GM12892 (cell line): ENCODE measurements around the gene KLHDC2.
"Not testable (repeated sequence)": the region's sequence is repeated elsewhere in the genome, so short reads cannot be mapped to it uniquely, and the experiment has no call there.

Source experiments
- DNase-seq: peaks from one replicate; pipeline ENCODE4 v3.0.0; 2011; ENCODE audit not compliant: insufficient read length
- FAIRE-seq: peaks from 2 replicates; lab custom pipeline; 2011; peaks lifted over from hg19 to GRCh38; lab: Jason Lieb, UNC
- POLR2A ChIP-seq: IDR thresholded peaks from 2 replicates; pipeline ENCODE4 v1.6.1; 2011; ENCODE audit warnings: low read depth, low read length, control low read depth
- POLR2AphosphoS5 ChIP-seq: IDR thresholded peaks from 2 replicates; pipeline ENCODE4 v1.6.1; 2011; ENCODE audit warnings: low read depth, low read length, control low read depth
- TAF1 ChIP-seq: IDR thresholded peaks from 2 replicates; pipeline ENCODE4 v1.6.1; 2011; ENCODE audit warnings: low read depth, mild to moderate bottlenecking, control low read depth, low read length, borderline replicate concordance

Gene KLHDC2

DNA sequence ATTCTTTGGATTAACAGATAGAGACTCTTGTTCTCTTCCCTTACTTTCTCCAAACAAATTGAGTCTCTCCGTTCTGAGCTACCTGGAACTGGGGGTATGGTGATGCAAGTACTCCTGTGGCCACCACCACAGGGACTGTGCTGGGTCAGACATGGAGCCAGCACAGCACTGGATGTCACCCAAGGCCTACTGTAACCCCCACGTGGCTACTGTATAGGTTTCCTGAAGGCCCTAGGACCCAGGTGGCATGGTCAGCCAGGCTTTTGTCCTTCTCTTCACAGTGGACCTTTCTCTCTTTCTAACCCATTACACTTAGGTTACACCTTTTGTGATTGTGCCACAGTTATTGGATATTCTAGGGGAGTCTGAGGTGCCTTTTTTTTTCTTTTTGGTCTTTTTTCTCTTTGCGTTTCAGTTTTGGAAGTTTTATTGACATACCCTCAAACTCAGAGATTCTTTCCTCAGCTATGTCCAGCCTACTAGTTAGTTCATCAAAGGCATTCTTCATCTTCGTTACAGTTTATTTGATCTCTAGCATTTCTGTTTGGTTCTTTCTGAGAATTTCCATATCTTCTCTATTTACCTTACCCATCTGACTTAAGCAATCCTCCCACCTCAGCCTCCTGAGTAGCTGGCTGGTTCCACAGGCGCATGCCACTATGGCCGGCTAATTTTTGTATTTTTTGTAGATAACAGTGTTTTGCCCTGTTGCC lies 6.0 kb upstream of the KLHDC2 start:
- DNase-seq (no peak), FAIRE-seq (no peak)
- TF ChIP-seq TAF1 = no peak
- TF ChIP-seq POLR2A = no peak

DNA sequence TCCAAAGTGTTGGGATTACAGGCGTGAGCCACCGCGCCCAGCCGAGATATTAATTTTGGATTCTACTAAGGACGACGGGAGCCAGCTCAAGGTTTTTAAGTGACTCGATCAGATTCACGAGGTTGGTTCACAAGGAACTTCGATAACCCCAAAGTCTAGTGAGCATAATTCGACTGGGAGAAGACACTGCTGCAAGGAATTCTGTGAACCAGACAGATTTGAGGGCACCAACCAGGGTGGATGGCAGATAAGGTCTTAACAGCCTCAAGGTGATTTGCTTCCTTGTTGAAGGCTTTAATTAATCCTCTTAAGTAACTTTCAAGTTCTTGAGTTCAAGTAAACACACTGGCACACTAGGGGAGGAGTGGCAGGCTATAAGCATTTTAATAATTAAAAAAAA lies 1.1 kb upstream of the KLHDC2 start:
- TF ChIP-seq POLR2AphosphoS5 = no peak
- no peak for TF ChIP-seq POLR2A
- no peak for TF ChIP-seq TAF1
- no peak for FAIRE-seq
- no peak for DNase-seq

DNA sequence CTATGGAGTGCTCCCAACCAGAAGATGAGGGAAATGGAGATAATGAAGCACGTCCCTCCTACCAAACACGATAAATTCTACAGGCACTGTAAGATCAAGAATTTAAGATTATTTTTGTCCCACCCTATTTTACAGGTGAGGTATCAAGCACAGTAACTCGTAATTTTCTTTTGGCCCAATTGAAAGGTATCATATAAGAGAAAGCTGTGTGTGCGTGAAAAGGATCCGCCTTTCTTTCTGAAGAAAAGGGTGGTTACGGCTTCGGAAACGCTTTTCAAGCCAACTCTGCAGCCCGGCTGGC lies 733 bp upstream of the KLHDC2 start:
- FAIRE-seq = no peak
- no peak for DNase-seq
- TF ChIP-seq POLR2A (no peak), POLR2AphosphoS5 (no peak), TAF1 (no peak)

DNA sequence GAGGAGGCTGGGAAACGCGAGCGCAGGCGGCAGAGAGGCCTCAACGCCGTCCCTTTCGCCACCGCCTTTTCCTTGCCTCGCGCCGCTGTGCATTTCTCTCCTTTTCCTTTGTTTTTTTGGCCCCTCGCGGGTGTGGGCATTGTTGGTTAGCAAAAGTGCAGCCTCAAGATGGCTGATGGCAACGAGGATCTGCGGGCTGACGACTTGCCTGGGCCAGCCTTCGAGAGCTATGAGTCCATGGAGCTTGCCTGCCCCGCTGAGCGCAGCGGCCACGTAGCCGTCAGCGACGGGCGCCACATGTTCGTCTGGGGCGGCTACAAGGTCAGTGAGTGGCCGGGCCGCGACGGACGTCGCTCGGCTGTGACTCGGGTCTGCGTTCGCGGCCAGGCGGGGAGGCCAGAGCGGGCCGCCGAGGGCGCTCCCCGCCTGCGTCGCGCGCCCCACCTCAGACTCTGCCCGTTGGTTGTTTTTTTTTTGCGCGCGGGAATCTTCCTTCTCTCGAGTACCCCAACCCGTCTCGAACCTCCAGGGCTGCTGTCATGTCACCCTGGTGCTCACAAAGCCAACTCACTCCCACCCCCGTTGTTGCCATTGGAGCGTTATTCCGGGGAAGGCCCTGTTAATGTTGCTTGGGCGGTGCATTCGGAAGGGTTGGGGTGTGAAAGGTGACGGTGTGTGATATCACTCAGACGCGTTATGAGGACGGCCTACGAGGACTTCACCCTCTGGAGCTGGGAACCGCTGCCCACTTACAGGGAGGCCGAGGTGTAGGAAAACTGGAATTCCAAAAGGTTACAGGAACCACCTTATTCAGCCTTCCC lies 558 bp downstream of the KLHDC2 start:
- DNase-seq = peak; percentile 30
- TF ChIP-seq TAF1 = no peak
- TF ChIP-seq POLR2AphosphoS5 = no peak
- no peak for TF ChIP-seq POLR2A
- FAIRE-seq = peak; percentile 91

DNA sequence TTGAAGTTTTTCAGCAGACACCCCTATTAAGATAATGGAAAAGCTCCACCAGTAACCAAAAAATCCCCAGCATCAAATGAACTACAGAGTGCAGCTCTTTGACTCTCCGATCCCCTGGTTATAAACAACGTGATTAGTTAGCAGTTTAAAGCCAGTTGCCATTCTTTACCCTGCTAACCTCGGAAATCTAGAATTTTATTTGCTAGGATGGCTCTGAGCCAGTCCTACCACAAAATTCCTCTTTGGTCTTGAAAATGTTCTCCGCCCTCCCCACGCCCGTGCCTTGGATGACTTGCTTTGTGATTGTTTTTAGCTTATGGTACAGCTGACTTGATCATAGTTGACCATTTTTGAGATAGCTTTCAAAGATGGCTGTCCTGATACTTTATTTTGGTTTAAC lies 1.2 kb downstream of the KLHDC2 start:
- FAIRE-seq (no peak), DNase-seq (no peak)
- TF ChIP-seq POLR2A (no peak), TAF1 (no peak), POLR2AphosphoS5 (no peak)

DNA sequence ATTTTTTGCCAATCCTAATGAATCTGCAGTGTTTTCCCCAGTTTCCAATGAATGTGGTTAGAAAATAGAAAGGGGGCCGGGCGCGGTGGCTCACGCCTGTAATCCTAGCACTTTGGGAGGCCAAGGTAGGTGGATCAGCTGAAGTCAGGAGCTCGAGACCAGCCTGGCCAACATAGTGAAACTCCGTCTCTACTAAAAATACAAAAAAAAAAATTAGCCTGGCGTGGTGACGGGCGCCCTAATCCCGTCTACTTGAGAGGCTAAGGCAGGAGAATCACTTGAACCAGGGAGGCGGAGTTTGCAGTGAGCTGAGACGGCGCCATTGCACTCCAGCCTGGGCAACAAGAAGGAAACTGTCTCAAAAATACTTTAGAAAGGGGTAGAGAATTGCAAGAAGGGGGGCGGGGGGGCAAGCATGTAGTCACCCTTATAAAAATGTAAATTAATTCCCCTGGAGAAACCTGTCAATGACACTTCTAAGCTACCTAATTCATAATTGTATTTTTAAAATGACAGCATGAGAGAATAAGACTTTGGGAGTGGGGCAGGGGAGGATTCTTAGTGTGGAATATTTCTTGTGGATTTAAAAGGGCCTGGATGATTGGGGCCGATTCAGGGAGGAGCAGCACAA lies 1.7 kb downstream of the KLHDC2 start:
- TF ChIP-seq POLR2A (no peak), POLR2AphosphoS5 (no peak), TAF1 (no peak)
- FAIRE-seq (no peak), DNase-seq (no peak)

DNA sequence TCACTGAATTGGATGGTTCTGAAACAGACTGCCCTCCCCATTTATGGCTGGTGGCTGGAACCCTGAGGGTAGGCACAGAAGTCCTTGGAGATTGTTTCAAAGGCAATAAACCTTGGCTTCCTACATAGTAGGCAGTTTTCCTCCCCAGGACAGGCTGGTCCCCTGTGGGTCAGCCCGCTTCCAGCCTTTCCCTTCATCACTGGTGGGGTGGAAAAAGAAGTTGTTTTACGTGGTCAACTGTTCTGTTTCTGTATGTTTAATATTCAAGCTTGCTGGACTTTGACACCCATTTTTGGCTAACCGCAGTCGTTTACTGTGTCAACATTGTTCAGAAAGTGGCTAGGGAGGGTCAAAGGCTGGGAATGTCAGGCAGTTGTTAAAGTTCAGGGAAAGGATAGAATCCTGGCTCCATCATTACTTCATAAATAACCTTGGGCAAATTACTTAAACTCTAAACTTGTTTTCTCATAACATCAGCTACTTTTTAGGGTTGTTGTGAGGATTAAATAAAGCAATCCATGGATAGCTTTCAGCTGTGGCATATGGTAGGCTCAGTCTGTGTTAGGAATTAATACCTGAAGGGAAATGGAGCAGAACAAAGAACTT lies 2.4 kb downstream of the KLHDC2 start:
- TF ChIP-seq POLR2AphosphoS5 (no peak), POLR2A (no peak), TAF1 (no peak)
- FAIRE-seq (no peak), DNase-seq (no peak)

DNA sequence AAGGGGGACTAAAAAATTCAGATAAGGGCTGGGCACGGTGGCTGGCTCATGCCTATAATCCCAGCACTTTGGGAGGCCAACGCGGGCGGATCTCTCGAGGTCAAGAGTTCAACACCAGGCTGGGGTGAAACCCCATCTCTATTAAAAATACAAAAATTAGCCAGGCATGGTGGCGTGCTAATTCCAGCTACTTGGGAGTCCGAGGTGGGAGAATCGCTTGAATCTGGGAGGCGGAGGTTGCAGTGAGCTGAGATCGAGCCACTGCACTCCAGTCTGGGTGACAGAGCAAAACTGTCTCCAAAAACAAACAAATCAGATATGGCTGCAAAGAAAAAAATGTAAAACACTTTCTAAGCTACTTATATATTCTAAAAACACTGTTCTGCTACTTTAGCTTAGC lies 3.7 kb downstream of the KLHDC2 start:
- DNase-seq, FAIRE-seq: not testable (repeated sequence)

DNA sequence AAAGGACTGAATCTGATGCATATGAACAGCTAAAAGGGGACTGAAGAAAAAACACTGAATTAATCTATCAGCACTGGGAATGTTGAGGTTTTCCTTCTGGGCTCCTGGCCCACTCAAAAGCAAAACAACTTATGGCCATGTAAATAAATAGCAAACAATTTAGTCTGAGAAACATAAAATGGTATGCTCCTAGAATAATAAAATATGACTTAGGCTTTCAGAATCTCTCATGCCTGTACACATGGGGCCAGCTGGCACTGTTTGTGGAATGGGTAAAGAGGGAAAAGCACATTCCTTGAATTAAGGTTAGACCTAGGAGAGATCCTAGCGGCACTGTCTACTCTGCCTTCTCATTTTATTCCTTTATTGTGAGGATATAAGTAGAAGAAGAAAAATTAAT lies 6.2 kb downstream of the KLHDC2 start:
- FAIRE-seq = no peak
- DNase-seq = no peak
- TF ChIP-seq POLR2A = no peak
- TF ChIP-seq TAF1 = no peak
- TF ChIP-seq POLR2AphosphoS5 = no peak

DNA sequence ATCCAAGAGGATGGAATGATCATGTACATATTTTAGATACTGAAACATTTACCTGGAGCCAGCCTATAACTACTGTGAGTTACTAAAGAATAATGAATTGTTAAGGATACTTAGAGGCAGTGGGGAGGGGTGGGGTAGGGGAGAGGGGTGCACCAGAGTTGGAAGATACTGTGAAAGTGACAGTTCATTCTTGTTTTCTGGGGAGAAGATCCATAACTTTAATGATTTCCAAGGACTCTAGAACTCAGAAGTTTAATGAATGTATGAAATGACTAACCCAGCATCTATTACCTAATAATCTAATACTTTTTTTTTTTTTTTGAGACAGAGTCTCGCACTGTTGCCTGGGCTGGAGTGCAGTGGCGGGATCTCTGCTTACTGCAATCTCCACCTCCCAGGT lies 10.5 kb downstream of the KLHDC2 start:
- FAIRE-seq = no peak
- TF ChIP-seq POLR2AphosphoS5 (no peak), POLR2A (no peak), TAF1 (no peak)
- DNase-seq = no peak

DNA sequence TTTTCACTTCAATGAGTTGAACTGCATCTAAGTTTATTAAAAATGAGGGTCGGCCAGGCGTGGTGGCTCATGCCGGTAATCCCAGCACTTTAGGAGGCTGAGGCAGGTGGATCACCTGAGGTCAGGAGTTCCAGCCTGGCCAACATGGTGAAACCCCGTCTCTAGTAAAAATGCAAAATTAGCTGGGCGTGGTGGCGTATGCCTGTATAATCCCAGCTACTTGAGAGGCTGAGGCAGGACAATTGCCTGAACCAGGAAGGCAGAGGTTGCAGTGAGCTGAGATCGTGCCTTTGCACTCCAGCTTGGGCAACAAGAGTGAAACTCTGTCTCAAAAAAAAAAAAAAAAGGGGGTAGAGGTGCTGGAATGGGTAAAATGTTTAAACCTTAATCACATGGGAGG lies 13.1 kb downstream of the KLHDC2 start:
- not testable (repeated sequence) for FAIRE-seq, DNase-seq

DNA sequence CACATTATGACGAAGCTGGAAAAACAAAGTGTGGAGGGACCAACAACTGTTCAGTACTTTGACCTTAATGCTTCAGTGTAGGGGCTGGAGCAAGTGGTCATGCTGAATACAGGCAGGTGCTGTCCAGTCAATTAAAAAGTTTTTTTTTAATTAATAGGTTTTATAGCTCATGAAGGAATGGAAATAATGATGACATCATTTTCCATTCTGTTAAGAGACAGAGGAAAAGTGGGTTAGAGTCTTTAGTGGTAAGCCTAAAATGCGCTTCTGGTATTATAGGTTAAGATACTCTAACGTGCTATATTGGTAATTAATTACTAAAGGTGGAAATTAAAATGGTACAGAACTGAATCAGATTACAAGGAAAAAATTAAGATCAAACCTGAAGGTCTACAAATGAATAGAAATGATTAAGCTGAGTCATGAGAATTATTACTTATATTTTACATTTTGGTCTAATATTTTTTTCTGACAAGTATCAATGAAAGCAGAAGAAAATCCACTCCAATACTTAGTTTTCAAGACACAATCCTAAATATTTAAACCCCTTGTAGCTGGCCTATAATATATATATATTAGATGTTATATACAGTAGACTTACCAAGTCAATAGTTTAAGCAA lies 15.6 kb downstream of the KLHDC2 start:
- TF ChIP-seq POLR2A (no peak), TAF1 (no peak), POLR2AphosphoS5 (no peak)
- no peak for DNase-seq
- no peak for FAIRE-seq
